CD4-positive, alpha-beta T cell treated with Interleukin-17A for 1 hour (primary cell): Measurements from ENCODE around the gene OTOP2.

ENCODE experiments used
- DNase-seq: peaks from one replicate; pipeline ENCODE4 v3.0.0-alpha.2; 2020

OTOP2 gene

GRCh38 chr17:74924250-74924948 lies at the start of gene OTOP2:
Gene OTOP2 (plus strand): TSS chr17:74924273. CDS start chr17:74924633, 360 bp downstream.
- DNase-seq, result peak; percentile 8

DNA sequence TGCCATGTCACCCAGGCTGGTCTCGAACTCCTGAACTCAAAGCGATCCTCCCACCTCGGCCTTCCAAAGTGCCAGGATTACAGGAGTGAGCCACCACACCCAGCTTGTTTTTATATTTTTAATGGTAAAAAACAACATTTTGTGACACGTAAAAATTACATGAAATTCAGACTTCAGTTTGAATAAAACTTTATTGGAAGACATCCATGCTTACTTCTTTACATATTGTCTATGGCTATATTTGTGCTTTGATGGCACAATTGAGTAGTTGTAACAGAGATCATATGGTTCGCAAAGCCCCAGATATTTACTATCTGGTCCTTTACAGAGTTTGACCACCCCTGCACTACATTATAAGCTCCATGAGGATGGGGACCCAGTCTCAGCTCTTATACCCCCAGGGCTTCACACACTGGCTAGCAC lies 49.4 kb upstream of the OTOP2 start:
- no peak for DNase-seq

DNA sequence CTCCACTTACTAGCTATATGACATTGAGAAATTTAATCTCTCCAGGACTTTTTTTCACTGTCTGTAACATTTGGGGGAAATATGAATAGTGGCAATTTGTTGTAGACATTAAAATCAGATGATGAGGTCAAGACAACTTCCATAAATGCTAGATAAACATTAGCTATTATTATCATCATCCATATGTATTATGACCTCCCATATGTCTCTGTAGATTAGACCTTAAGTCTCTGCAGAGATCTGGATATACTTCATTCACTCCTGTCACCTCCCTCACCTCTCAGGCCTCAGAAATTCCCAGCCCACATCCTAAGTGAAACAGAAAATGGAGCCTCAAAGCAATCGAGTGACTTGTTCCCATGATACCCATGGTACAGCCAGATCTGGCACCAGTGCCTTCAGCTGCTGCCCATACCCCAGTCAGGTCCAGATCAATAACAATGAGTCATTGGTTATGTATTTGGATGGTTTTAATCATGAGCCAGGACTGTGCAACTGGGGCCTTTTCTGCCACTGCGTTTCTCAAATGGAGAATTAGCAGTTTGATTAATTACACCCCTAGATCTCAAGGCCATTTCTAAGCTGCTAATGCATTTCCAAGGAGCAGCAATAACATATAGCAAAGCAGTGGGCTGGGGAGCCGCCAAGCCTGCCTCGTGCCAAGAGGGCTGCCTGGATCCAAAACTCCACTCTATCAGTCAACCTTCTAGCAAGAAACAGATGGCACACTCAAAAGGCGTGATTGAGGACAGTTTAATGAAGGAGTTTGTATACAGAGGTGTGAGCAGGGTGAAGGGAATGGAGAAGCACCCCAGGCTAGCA lies 48.7 kb upstream of the OTOP2 start:
- no peak for DNase-seq

DNA sequence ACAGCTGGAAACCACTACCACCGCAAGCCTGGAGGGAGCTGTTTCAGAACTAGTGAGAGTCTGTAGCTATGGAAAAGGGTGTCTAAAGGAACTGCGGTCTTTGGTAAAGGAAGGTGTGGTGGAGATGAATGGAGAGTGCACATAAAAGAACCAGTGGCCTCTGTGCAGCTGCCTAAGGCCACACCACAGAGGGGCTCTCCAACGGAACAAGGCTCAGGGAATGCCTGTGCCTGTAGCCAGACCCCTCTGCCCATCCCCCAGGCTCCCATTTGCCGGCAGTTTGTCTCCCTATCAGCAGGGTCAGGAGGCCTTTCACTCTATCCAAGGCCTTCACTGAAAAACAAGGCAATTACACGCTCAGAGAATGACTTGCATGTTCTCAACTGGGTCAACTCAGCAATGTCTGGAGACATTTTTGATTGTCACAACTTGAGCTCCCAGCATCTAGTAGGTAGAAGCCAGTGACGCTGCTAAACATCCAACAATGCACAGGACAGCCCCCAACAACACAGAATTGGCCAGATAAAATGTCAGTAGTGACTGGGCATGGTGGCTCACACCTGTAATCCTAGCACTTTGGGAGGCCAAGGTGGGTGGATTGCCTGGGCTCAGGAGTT lies 48.0 kb upstream of the OTOP2 start:
- DNase-seq, result no peak

GRCh38 chr17:74877592-74878548 lies 46.2 kb upstream of the OTOP2 start:
- no peak for DNase-seq

- DNase-seq, result no peak
Observed at GRCh38 chr17:74878658-74879057, 45.4 kb upstream of the OTOP2 start.

- DNase-seq, result no peak
Observed at GRCh38 chr17:74879308-74879707, 44.8 kb upstream of the OTOP2 start.

- DNase-seq, result no peak
Observed at GRCh38 chr17:74881073-74881472, 43.0 kb upstream of the OTOP2 start.

GRCh38 chr17:74882517-74883240 lies 41.4 kb upstream of the OTOP2 start:
- DNase-seq, result no peak

DNA sequence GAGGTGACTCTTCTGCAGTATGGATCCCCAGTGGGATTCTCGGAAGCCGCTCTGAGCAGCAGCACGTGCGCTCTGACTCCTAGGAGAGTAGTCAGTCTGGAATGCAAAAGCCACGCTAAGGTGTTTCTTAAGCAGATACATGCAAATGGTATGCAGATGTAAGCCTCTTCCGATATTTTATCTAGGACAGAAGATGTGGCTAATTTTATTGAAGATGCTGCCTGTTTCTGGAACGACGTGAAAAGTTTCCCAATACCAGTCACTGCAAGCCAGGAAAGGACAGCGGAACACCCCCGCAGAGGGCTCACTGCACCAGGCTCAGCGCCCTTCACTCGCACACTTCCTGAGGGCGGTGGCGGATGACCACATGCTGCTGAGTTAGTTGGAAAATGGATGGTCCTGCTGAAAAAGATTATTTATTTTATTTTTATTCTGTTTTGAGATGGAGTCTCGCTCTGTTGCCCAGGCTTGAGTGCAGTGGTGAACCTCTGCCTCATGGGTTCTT lies 40.8 kb upstream of the OTOP2 start:
- DNase-seq, result no peak

GRCh38 chr17:74888469-74888868 lies 35.6 kb upstream of the OTOP2 start:
- DNase-seq, result no peak

DNA sequence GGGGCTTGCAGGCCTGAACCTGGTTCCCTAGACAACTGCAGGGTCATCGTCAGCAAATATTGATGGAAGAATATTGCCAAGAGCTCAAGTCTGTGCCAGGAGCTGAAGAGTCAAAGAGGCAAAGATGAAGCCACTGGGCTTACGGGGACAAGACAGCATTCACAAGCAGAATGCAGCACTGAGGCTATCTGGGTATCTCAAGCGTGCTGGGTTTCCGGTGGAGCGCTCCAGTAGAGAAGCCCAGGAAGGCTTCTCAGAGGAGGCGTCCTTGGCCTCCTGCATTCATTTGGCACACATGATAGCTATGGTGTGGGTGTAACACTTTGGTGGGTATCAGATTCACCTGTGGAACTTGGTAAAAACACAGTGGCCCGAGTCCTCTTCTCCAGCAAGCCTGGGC lies 33.5 kb upstream of the OTOP2 start:
- DNase-seq, result no peak

GRCh38 chr17:74892013-74892841 lies 31.8 kb upstream of the OTOP2 start:
- DNase-seq, result no peak

DNA sequence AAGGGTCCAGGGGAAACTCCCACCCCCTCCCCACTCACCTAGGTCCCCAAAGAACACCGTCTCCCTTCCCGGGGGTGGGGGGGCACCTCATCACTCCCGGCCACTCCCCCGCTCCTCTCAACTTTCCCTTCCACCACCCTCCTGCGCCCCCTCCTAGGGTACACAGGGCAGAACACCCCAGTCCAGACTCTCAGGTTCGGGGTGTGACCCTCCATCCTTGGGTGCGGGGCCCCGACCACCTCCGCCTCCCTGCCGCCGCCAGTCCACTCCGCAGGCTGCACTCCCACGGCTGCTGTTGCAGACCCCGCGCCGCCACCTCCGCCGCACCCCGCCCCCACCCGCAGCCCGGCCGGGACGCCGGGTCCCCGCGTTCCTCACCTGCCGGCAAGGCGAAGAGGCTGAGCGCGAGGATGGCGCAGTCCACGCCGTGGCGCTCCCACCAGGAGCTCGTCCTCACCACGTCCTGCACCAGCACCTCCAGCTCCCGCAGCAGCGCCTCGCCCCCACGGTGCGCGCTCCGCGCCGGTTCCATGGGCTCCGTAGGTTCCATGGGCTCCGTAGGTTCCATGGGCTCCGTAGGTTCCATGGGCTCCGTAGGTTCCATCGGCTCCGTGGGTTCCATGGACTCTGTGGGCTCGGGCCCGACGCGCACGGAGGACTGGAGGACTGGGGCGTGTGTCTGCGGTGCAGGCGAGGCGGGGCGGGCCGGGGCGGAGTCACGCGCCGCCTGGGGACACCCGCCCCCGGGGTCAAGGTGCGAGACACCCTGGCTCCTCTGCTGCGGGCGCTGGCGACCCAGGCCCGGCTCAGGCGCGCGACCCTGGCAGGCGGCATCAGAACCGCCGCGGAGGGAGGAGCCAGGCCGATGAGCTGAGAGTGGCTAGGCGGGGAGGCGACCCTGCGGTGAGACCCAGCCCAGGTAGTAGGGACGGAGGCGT lies 30.8 kb upstream of the OTOP2 start, which contains the start of gene FADS6:
FADS6 (minus strand) TSS at position 660 of the 938 bp plus-strand sequence; CDS start at position 622, 38 bp downstream.
- no peak for DNase-seq

DNA sequence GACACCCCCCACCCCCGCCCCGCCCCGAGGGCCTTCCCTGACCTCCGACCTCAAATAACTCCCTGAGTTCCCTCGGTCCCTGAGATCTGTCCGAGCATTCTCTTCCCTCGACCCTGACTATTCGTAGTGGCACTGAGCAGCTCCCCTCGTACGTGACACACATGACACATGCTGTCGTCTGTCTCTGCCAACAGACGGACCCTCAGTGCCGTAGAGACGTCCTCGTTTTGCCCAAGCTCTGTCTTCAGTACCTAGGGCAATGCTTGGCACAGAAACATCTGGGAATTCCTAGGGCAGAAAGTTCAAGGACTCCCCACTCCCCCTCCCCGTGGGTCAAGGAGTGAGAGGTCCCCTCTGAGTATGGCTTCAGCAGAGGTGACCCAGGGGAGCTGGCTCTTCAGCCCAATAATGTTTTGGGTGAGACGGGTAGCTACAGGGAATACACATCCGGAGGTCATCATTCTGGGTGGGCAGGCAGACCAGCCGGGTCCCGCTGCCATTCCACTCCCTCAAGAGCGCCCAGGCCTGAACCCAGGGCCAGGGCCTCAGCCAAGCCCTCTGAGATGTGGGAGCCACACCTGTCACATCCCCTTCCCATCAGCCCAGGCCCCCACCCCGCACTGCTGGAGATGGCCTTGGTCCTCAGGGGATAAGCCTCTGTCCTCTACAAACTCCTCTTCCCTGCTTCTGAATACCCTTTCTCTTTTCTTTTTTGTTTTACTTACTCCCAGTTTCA lies 30.0 kb upstream of the OTOP2 start:
- DNase-seq, result no peak

- no peak for DNase-seq
Observed at GRCh38 chr17:74898376-74898946, 25.6 kb upstream of the OTOP2 start.

GRCh38 chr17:74900208-74900607 lies 23.9 kb upstream of the OTOP2 start:
- DNase-seq, result no peak
